HUES64 (cell line): ENCODE data around the gene GPC6.

Source experiments
- H3K27ac ChIP-seq: 2 replicates; pipeline ENCODE4 v1.7.0; 2013; ENCODE audit warnings: low read depth, low read length, inconsistent platforms
- H3K27me3 ChIP-seq: 2 replicates; pipeline ENCODE4 v1.6.1; 2013; ENCODE audit warnings: mild to moderate bottlenecking, low read length; ENCODE audit not compliant: insufficient read depth
- H3K36me3 ChIP-seq: 2 replicates; pipeline ENCODE4 v1.6.1; 2013; ENCODE audit warnings: mild to moderate bottlenecking, low read length; ENCODE audit not compliant: insufficient read depth
- H3K4me1 ChIP-seq: 2 replicates; pipeline ENCODE4 v1.6.1; 2013; ENCODE audit warnings: mild to moderate bottlenecking, low read length, moderate library complexity; ENCODE audit not compliant: insufficient read depth
- H3K4me3 ChIP-seq: 2 replicates; pipeline ENCODE4 v1.5.1; 2013; ENCODE audit warnings: mild to moderate bottlenecking, low read length, moderate library complexity
- H3K9ac ChIP-seq: 2 replicates; pipeline ENCODE4 v1.6.1; 2013; ENCODE audit warnings: mild to moderate bottlenecking, low read depth, low read length
- H3K9me3 ChIP-seq: 2 replicates; pipeline ENCODE4 v1.6.1; 2013; ENCODE audit warnings: low read depth, low read length; ENCODE audit not compliant: insufficient read depth
- WGBS: fragments of 150-250, 120-280 bp; methylation state at CpG from one replicate; pipeline ENCODE4 v1.1.7; 2013; ENCODE audit warnings: missing lambda C conversion rate; 5-methylcytosine and 5-hydroxymethylcytosine counted together

The GPC6 gene

DNA sequence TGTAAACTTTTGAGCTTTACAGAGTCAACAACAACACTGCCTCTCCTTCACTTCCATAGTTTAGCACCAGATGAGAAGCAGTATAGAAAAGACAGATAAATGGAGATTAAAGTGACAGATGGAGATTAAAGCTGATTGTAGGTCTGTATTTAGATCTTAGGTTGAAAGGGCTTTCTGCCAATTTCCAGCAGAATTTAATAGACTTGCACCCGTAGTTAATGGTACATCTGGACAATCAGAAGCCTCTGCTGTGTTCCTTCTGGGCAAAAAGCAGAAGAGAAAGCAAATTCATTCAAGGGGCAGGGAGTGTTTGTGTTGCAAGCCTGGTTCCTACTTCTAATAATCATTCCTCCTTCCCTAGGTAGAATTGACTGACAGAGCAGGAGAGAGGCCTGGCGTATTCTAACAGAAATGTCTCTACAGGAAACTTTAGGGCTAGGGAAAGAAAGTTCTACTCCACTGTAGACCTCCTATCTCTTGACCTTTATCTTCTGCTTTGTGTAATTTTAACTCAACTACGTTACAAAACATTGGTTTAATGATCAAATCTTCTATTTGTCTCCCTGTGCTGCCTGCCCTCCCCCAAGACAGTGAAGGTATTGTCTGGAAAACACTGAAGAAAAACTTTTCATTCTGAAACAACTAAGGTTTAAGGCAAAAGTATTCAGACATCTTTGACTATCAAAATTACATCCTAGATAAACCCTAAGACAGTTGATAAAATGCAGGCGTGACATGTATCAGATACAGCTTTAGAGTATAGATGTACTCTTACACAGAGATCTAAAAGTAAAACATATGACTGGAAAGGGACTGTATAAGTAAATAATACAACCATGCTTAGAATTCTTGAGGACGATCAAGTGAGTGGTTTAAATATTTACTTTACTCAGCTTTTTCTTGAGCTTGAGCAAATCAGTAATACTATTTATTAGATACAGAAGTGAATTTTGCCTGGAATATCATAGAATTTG is 44.4 kb downstream of the GPC6 start:
- Histone ChIP-seq H3K4me1 (peaks cover 15% of the 10 kb centered on the region), H3K9ac (no peak overlapping the region), H3K9me3 (no peaks in the 10 kb centered on the region), H3K36me3 (no peaks in the 10 kb centered on the region), H3K27me3 (no peaks in the 10 kb centered on the region), H3K4me3 (no peak overlapping the region), H3K27ac (no peak overlapping the region)
- WGBS = 81% methylated on average over 2 of the region's 5 CpGs

DNA sequence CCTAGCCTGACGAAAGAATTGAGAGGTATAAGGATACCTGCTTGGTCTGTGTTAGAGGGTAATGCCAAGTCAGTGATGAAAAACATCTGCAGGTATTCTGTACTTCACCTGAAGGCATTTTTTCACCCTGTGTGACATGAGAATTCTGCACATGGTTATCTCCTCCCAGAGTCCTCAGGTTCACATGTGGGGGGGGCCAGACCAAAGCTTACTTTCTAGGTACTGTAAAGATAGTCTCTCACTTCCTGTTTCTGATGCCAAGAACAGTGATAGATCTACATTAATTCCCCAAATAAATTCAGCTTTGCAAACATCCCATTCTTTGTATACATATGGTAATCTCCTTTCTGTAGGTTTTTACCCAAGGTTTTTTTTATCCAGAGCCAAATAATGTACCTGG is 53.4 kb downstream of the GPC6 start:
- WGBS = 86% methylated on average over 1 of the region's 1 CpG
- Histone ChIP-seq H3K27ac (peak overlapping the region; percentile 24; the same call in 1 of the 2 replicates), H3K27me3 (no peaks in the 10 kb centered on the region), H3K9me3 (no peaks in the 10 kb centered on the region), H3K4me1 (peaks cover 28% of the 10 kb centered on the region), H3K9ac (no peak overlapping the region), H3K4me3 (no peak overlapping the region), H3K36me3 (no peaks in the 10 kb centered on the region)

DNA sequence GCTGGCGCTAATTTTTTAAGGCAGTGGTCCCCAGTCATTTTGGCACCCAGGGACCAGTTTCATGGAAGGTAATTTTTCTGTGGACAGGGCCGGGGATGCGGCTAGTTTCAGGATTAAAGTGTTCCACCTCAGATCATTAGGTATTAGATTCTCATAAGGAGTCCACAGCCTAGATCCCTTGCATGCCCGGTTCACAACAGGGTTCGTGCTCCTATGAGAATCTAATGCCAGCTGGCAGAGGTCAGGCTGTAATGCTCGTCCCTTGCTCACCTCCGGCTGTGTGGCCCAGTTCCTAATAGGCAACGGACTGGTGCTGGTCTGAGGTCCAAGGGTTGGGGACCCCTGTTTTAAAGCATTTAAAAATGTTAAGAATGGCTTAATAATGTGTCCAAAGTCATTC is 54.1 kb downstream of the GPC6 start:
- no peak overlapping the region for H3K4me3 ChIP-seq
- H3K27me3 ChIP-seq = no peaks in the 10 kb centered on the region
- peak overlapping the region; percentile 12; the same call in 1 of the 2 replicates for H3K27ac ChIP-seq
- no peak overlapping the region for H3K9ac ChIP-seq
- peaks cover 29% of the 10 kb centered on the region for H3K4me1 ChIP-seq
- H3K36me3 ChIP-seq = no peaks in the 10 kb centered on the region
- WGBS = 94% methylated on average over 8 of the region's 8 CpGs
- H3K9me3 ChIP-seq = no peaks in the 10 kb centered on the region

DNA sequence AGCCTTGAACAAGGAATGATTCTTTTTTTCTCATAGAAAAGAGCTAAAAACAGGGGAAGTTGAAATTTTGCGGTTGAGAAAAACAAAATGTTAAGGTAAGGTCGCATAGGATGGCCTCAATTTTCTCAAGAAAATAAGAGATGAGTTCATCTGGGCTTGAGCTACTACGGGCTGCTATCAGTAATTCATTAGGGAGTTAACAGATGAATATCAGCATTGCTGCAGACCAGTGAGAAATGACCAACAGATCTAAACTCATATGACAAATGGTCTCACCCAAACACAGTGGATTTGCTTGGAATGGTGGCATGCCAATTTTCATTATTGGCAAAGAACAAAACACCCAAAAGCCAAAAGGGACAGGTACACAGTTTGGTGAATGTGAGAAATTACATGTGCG is 56.6 kb downstream of the GPC6 start:
- 73% methylated on average over 3 of the region's 4 CpGs for WGBS
- H3K4me3 ChIP-seq = no peak overlapping the region
- no peak overlapping the region for H3K27ac ChIP-seq
- no peak overlapping the region for H3K9ac ChIP-seq
- no peaks in the 10 kb centered on the region for H3K36me3 ChIP-seq
- peaks cover 38% of the 10 kb centered on the region for H3K4me1 ChIP-seq
- H3K27me3 ChIP-seq = no peaks in the 10 kb centered on the region
- H3K9me3 ChIP-seq = no peaks in the 10 kb centered on the region

GRCh38 chr13:93284064-93284463 is 57.5 kb downstream of the GPC6 start:
- peaks cover 30% of the 10 kb centered on the region for H3K4me1 ChIP-seq
- WGBS = 100% methylated on average over 1 of the region's 1 CpG
- H3K27me3 ChIP-seq = no peaks in the 10 kb centered on the region
- H3K27ac ChIP-seq = no peak overlapping the region
- H3K36me3 ChIP-seq = no peaks in the 10 kb centered on the region
- H3K9ac ChIP-seq = no peak overlapping the region
- H3K9me3 ChIP-seq = no peaks in the 10 kb centered on the region
- H3K4me3 ChIP-seq = no peak overlapping the region

DNA sequence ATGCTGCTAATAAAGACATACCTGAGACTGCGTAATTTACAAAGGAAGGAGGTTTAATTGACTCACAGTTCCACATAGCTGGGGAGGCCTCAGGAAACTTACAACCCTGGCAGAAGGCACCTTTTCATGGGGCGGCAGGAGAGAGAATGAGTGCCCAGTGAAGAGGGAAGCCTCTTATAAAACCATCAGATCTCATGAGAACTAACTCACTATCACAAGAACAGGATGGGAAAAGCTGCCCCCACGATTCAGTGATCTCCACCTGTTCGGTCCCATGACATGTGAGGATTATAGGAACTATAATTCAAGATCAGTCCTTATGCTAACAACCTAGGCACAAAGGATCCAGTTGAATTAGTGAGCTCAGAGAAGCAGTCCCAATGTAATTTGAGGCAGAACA is 59.4 kb downstream of the GPC6 start:
- Histone ChIP-seq H3K4me1 (peaks cover 16% of the 10 kb centered on the region), H3K9ac (no peak overlapping the region), H3K9me3 (no peaks in the 10 kb centered on the region), H3K36me3 (no peaks in the 10 kb centered on the region), H3K27ac (no peak overlapping the region), H3K4me3 (no peak overlapping the region), H3K27me3 (no peaks in the 10 kb centered on the region)
- WGBS = 95% methylated on average over 4 of the region's 4 CpGs

- no peaks in the 10 kb centered on the region for H3K9me3 ChIP-seq
- no peak overlapping the region for H3K27ac ChIP-seq
- no peak overlapping the region for H3K4me3 ChIP-seq
- WGBS = 71% methylated on average over 4 of the region's 4 CpGs
- H3K4me1 ChIP-seq = peaks cover 20% of the 10 kb centered on the region
- no peak overlapping the region for H3K9ac ChIP-seq
- H3K27me3 ChIP-seq = no peaks in the 10 kb centered on the region
- no peaks in the 10 kb centered on the region for H3K36me3 ChIP-seq
Measured at GRCh38 chr13:93289053-93289452, 62.4 kb downstream of the GPC6 start.

- H3K9ac ChIP-seq = no peak overlapping the region
- 83% methylated on average over 1 of the region's 1 CpG for WGBS
- H3K4me1 ChIP-seq = peaks cover 25% of the 10 kb centered on the region
- no peak overlapping the region for H3K4me3 ChIP-seq
- H3K27me3 ChIP-seq = no peaks in the 10 kb centered on the region
- H3K36me3 ChIP-seq = no peaks in the 10 kb centered on the region
- no peak overlapping the region for H3K27ac ChIP-seq
- H3K9me3 ChIP-seq = no peaks in the 10 kb centered on the region
Measured at GRCh38 chr13:93289842-93290241, 63.2 kb downstream of the GPC6 start.

DNA sequence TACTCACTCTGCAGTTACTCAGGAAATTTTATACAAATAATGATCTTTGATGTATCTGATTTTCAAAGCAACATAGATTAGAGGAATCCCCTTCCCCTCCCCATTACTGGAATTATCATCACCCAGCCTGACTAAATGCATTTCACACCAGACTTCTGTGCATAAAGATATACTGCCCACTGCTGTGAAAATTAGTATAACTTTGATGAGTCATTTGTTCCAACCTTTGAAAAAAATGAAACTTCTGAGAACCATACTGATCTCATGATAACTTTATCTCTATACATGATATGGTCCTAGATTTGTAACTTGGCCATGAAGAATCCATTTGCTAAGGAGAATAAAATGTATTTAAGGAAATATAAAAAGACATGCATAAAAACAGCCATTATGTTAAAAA is 63.9 kb downstream of the GPC6 start:
- Histone ChIP-seq H3K9ac (no peak overlapping the region), H3K4me3 (no peak overlapping the region), H3K4me1 (peaks cover 25% of the 10 kb centered on the region), H3K27me3 (no peaks in the 10 kb centered on the region), H3K9me3 (no peaks in the 10 kb centered on the region), H3K36me3 (no peaks in the 10 kb centered on the region), H3K27ac (no peak overlapping the region)

- no peak overlapping the region for H3K9ac ChIP-seq
- WGBS = no CpG with 5 or more reads among the region's 1 CpG
- H3K4me1 ChIP-seq = peaks cover 15% of the 10 kb centered on the region
- H3K4me3 ChIP-seq = no peak overlapping the region
- no peaks in the 10 kb centered on the region for H3K27me3 ChIP-seq
- no peak overlapping the region for H3K27ac ChIP-seq
- H3K9me3 ChIP-seq = no peaks in the 10 kb centered on the region
- no peaks in the 10 kb centered on the region for H3K36me3 ChIP-seq
Measured at GRCh38 chr13:93292366-93292765, 65.8 kb downstream of the GPC6 start.

DNA sequence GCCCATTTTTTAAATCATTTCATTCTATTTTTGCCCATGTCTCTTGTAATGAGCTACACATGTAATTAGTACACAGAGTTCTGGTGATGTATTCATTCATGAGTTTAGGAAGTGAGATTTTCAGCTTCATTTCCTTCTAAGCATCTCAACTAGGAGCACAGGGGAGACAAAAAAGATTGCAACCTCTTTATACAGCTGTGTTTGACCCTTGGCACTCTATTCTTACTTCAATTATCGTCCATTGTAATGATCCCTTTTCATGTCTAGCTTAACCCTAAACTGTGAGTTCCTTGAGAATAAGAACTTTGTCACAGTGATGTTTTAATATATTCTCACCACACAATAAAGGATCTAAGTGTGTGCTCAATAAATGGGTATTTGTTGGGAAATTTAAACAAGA is 67.1 kb downstream of the GPC6 start:
- H3K4me1 ChIP-seq = peaks cover 17% of the 10 kb centered on the region
- H3K27ac ChIP-seq = no peak overlapping the region
- no peaks in the 10 kb centered on the region for H3K36me3 ChIP-seq
- no peaks in the 10 kb centered on the region for H3K9me3 ChIP-seq
- H3K4me3 ChIP-seq = no peak overlapping the region
- no peaks in the 10 kb centered on the region for H3K27me3 ChIP-seq
- 100% methylated on average over 1 of the region's 1 CpG for WGBS
- no peak overlapping the region for H3K9ac ChIP-seq
